CD4-positive, alpha-beta T cell treated with Interleukin-10 for 1 hour (primary cell): ENCODE results near the gene PLEKHA4.

Experiments used
- DNase-seq: peaks from one replicate; pipeline ENCODE4 v3.0.0-alpha.2; 2020

PLEKHA4 gene

GRCh38 chr19:48822514-48822913, 45.9 kb downstream of the PLEKHA4 start:
- no peak for DNase-seq

GRCh38 chr19:48821633-48822032, 46.8 kb downstream of the PLEKHA4 start:
- no peak for DNase-seq

DNA sequence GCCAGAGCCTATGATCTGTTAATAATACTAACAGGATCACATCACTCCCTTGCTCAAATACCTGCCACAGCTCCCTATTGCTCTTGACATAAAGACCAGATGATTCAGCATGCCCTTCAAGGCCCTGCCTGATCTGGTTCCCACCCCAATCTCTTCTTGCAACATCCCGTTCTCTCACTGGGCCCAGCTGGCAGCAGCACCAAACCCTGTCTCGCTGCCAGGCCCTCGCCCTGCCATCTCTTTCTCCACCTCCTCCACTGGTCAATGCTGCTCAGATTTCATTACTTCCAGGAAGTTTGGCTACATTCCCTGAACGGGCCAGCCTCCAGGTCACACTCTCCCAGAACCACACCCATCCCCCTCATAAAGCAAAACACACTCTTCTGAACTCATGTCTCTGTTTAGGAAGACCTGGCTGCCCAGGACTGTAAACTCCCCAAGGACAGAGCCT, 49.0 kb downstream of the PLEKHA4 start:
- DNase-seq, result no peak

DNA sequence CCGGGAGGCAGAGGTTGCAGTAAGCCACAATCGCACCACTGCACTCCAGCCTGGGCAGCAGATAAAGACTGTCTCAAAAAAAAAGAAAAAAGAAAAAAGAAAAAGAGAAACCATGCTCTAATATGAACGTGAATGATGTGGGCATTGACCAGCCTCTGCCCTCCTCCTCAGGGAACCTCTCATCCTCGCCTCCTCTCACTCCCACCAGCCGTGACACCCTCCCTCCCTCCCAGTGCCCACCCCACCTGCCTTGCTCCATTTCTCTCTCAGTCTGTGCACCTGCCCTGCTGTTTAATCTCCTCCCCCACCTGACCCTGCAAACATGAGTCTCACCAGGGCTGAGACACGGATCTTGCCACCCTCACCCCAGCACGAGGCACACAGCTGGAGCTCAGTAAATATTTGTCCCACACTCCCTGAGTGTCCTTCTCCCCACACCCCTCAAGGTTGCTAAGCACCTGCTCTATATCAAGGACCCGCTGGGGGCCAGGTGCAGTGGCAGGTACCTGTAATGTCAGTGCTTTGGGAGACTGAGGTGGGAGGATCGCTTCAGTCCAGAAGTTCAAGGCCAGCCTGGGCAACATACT, 50.1 kb downstream of the PLEKHA4 start:
- DNase-seq, result no peak

DNA sequence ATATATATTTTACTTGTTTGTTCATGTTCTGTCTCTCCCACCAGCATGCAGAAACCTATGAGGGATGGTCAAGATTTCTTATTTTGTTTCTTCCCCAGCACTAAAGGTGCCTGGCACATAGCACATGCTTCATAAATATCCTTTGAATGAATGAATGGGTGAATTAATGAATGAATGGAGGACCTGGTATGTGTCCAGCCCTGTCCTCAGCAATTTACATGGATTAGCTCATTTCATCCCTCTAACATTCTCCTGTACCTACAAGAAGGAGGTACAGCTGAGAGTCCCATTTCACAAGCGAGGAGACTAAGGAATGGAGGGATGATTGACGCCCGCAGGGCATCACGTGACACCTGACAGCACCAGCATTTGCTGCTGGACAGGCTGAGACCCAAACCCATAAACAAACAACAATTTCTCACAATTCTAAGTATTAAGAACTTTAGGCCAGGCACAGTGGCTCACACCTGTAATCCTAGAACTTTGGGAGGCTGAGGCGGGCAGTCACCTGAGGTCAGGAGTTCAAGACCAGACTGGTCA, 50.8 kb downstream of the PLEKHA4 start:
- DNase-seq, result no peak

DNA sequence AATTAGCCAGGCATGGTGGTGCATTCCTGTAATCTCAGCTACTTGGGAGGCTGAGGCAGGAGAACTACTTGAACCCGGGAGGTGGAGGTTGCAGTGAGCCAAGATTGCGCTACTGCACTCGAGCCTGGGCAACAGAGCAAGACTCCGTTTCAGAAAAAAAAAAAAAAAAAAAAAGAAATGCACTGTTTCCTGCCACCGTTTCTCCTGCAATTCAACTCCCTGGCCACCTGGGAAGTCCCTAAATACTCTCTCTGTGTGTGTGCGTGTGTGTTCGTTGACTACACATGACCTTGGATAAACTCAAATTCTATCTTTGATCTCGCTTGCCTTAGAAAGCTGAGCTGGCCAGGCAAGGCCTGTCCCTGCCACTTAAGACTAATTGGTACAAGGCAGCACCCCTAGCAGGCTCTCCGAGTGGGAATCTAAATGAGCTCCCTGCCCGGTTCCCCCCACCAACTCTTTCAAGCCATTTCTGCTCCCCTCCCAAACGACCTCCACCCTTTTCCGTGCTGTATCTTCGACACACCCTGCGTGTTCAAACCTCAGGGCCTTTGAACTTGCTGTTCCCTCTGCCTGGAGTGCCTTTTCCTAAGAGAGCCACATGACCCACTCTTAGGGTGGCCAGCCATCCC, 52.4 kb downstream of the PLEKHA4 start:
- peak; percentile 38 for DNase-seq

- DNase-seq, result no peak
Observed at GRCh38 chr19:48814895-48815294, 53.5 kb downstream of the PLEKHA4 start.

- no peak for DNase-seq
Observed at GRCh38 chr19:48813123-48813913, 55.1 kb downstream of the PLEKHA4 start.

- DNase-seq, result peak; percentile 74
Observed at GRCh38 chr19:48812094-48812929, 56.1 kb downstream of the PLEKHA4 start.

GRCh38 chr19:48810151-48810550, 58.3 kb downstream of the PLEKHA4 start:
- no peak for DNase-seq

DNA sequence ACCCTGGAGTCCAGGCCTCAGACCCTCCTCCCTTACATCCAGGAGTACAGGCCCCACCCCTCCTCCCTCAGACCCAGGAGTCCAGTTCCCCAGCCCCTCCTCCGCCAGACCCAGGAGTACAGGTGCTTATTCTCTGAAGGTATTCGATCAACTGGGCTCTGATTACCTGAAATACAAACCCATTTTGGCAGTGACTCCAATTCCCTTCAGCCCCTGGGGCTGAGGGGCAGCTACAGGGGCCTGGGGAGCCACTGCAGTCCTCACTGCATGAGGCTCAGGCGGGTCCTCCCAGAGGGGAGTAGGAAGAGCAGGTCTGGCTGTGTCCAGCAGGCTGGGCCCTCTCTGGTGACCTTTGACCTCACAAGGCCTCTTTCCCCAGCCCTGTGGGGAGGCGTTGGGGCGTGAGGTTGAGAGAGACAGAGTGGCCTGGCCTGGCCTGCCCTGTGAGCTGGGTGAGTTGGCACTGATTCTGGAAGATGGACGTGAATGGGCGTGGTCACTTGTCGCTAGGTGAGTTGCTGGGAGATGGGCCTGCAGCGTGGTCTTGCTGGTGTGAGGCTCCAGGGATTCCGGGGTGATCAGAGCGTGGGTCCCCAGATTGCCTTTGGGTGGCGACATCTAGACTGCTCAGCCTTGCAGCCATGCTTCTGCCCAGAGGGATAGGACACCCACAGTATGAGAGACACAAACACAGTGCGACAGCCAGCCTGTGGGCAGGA, 60.7 kb downstream of the PLEKHA4 start:
- no peak for DNase-seq

GRCh38 chr19:48806818-48807589, 61.4 kb downstream of the PLEKHA4 start:
- DNase-seq, result no peak

GRCh38 chr19:48806518-48806817, 61.9 kb downstream of the PLEKHA4 start:
- peak; percentile 68 for DNase-seq

DNA sequence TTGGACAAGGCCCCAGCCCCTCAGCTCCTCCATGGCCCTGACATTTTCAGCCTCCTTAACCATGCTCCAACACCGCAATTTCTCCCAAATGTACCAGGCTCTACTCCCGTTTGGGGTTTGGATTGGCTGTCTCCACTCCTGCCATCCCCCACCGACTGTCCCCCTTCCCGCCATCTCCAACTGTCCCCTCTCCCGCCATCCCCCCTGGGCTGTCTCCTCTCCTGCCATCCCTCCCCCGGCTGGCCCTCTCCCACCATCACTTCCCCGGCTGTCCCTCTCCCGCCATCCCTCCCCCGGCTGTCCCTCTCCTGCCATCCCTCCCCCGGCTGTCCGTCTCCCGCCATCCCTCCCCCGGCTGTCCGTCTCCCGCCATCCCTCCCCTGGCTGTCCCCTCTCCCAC, 63.0 kb downstream of the PLEKHA4 start:
- no peak for DNase-seq

- no peak for DNase-seq
Observed at GRCh38 chr19:48804496-48804895, 63.9 kb downstream of the PLEKHA4 start.

DNA sequence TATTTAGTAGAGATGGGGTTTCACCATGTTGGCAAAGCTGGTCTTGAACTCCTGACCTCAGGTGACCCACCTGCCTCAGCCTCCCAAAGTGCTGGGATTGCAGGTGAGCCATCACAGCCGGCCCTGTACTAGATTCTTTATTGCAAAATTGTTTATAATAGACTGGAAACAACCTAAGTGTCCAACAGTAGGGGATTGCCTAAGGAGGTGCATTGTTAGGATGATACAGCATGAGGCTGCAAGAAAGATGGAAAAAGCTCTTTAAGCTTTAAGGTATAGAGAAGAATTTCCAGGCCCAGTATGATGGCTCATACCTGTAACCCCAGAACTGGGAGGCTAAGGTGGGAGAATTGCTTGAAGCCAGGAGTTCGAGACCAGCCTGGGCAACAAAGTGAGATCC, 65.8 kb downstream of the PLEKHA4 start:
- DNase-seq, result no peak

DNA sequence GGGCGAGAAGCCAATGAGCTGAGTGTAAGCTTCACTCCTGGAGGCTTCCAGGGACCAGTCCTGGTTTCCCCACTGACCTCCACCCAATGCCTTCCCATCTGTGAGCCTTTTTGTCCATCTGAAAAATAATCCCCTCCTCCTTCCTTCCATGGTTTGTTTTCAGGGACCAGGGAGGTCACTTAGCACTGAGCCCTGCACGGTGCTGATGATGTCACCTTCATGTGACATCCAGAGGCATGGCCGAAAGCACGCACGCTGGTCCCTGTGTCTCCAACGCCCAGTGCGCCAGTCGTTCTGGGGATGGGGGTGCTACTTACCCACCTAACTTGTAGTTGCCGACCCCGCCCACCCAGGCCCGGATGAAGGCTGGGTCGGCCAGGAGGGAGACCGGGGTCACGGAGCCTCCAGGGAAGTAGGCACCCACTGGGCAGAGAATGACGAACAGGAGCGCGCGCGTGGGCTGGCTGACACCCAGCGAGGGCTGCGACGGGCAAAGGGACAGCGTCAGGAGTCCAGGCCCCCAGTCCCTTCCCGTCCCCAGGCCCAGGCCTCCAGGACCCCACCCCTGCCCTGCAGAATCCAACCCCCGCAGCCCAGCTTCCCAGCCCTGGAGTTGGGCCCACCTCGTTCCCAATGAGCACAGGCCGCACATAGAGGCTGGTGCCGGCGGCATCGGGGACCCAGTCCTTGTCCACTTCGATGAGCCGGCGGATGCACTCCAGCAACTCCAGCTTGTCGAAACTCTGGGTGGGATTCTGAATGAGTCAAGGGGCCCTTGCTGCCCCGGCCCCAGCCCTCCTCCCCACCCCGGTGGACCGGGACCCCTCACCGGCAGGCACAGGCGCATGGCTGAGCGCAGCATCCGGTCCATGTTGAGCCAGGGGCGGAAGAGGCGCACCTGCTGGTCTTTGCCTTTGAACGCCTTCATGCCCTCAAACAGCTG, 68.8 kb downstream of the PLEKHA4 start:
- DNase-seq, result no peak

- DNase-seq, result no peak
Observed at GRCh38 chr19:48798937-48799336, 69.5 kb downstream of the PLEKHA4 start.

- no peak for DNase-seq
Observed at GRCh38 chr19:48797103-48797502, 71.3 kb downstream of the PLEKHA4 start.

GRCh38 chr19:48796298-48797083, 71.9 kb downstream of the PLEKHA4 start:
- DNase-seq, result no peak
